HUDEP-2 (cell line): Measurements from ENCODE around the gene DCTN2.
"Not testable (repeated sequence)": the region's sequence is repeated elsewhere in the genome, so short reads cannot be mapped to it uniquely, and the experiment has no call there.

ENCODE experiments used
- DNase-seq, 76 experiments: peaks; one replicate each; lab custom pipeline; 2025; ENCODE audit not compliant: unreplicated experiment in 76 of 76; lab: John Stamatoyannopoulos, UW

The DCTN2 gene

DNA sequence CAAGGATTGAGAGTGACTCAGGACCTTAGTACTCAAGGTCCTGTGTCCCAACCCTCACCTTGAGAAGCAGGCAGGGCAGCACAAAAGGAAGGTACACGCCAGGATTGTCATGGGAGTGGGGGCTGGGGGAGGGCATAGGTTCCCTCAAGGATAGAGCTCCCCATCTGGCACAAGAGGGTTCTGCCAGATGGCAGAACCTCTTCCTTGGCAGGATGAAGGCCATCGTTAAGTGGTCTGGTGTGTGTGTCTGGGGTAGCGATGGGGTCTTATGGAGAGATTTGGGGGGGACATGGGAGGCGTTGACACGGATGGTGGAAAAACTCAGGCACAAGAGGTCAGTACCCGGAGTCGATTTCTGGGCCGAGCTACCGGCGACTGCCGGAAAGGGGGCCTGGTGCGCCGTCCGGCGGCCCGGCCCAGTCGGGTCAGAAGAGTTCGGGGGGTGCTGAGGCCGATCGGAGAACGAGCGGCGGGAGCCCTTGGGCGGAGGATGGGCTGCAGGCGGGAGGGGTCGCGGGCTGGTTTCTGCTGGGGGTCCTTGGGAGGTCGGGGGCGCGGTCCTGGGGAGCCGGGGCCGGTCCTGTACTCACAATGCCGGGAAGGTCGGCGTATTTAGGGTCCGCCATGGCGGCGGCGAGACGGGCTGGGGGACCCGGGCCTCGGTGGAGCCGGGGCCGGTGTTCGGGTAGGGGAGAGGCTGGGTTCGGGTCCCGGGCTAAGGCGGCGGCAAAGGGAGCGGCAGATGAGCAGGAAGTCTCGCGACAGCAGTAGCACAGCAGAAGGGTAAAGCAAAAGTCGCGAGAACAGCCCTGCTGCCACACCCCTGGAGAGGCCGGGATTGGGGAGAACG is at the start of gene DCTN2:
DCTN2 (minus strand) TSS at position 755 of the 850 bp plus-strand sequence; CDS start at position 626, 129 bp downstream.
- peak in 74 of 76 experiments; percentile 43 to 98 (median 95) for DNase-seq

DNA sequence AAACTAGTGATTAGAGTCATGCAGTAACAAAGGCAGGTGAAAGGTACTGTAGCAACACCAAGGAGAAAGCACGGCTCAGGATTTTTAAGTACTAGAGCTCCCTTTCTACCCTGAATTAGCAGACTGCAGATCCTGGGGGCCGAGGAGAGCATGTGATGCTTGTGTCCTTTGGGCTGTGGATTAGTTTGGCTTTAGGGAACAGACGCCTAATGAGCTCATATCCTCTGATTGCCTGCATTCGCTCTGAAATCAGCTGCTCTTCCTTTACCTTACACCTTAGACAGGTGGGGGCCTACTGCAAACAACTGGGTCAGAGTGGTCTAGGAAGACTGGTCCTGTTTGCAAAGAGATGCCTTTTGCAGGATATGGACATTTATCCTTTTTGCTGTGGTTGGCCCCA is 46.2 kb upstream of the DCTN2 start:
- no peak for DNase-seq

DNA sequence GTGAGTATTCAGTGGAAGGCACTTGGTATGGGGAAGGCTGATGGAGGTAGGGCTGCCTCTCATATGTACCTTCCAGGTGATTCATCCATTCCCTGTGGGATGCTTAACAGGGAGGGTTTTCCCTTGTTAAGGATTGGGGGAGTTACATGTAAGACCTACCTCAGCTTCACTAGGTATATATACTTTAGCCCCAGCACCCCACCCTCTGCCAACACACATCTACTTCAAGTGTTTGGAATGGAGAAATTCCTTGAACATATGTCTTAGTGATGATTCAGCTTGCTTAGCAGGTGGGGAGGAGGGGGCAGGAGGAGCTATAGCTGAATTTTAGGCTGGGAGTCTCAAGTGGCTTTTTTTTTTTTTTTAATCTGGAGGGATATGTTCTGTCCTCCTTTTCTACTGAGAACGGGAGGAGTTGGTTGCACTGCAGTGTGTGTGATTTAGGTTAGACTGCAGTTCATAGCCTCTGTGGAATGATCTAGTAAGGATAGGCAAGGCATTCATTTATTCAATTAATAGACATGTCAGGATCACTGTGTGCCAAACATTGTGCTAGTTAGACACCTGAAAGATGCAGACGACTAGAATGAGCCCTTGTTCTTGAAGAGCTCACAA is 45.7 kb upstream of the DCTN2 start:
- DNase-seq: no peak

DNA sequence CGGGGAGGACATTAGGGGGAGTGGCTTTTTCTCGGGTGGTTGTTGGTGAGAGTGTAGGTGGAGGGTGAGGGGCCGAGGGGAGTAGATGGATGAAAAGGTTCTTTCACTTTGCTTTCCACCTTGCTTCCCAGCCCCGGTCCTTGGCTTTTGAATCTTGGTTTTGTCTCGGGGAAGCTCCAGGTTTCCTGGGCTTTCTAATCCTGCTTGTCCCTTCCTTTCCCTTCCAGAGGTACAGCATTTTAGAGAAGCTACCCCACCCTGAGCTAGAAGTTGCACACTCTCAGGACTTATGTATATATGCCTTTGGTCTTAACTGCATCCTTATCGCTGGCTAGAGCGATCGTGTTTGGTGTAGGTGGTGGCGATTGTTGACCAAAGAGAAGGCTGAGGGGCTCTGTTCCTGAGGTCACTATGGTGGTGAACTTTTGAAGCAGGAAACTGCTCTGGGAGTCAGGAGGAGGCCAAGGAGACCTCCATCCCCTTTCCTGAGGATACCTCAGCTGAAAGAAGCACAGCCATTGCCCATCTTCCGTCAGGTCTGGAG is 44.9 kb upstream of the DCTN2 start:
- no peak for DNase-seq

DNA sequence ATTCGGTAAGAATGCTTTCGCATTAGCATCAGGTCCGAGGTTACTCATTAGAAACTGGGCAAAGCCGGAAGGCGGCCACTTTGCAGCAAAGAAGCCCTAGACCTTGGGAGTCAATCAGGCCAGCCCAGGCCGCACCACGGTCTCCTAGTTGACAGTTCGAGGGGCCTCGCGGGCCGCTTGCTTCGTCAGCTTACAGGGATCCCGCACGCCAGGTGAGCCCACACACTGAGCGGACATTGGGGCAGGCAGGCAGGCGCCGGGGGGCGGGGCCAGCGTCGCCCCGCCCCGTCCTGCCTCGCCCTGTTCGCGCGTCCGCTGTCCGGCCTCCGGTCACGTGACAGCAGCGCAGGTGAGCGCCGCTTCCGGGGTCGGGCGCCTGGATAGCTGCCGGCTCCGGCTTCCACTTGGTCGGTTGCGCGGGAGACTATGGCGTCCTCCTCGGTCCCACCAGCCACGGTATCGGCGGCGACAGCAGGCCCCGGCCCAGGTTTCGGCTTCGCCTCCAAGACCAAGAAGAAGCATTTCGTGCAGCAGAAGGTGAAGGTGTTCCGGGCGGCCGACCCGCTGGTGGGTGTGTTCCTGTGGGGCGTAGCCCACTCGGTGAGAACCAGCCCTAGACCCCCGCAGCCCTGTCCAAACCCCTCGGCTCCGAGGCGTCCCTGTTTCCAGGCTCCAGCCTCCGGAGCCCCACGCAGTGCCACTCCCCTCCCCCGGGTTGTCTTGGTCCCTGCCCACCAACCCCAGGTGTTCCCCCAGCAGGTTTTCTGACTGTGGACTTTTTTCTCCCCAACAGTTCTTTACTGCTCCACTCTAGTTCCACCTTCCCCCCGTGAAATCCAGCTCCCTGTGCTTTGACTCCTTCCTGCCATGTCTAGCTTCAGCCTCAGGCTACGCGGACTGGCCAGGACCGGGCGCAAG is 44.1 kb upstream of the DCTN2 start, which contains the start of gene PIP4K2C:
PIP4K2C (plus strand) TSS at position 329 of the 918 bp plus-strand sequence; CDS start at position 427, 98 bp downstream.
- DNase-seq: peak in 70 of 76 experiments; percentile 6 to 81 (median 62)

DNA sequence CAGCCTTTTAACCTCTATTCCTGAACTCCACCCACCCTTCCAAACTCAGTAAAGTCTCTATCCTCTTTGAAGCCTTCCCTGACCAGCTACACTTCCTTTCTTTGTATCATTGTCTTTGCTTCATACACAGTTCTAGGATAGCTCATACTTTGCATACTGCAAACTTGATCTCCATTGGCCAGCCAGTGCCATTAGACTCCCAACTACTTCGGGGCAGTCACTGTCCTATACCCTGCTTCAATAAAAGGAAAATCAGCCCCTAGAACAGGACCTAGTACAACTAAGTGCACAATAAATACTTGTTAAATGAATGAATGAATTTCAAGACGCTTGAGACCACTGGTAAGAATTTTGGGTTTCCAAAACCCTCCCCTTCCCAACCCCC is 43.5 kb upstream of the DCTN2 start:
- DNase-seq: no peak

DNA sequence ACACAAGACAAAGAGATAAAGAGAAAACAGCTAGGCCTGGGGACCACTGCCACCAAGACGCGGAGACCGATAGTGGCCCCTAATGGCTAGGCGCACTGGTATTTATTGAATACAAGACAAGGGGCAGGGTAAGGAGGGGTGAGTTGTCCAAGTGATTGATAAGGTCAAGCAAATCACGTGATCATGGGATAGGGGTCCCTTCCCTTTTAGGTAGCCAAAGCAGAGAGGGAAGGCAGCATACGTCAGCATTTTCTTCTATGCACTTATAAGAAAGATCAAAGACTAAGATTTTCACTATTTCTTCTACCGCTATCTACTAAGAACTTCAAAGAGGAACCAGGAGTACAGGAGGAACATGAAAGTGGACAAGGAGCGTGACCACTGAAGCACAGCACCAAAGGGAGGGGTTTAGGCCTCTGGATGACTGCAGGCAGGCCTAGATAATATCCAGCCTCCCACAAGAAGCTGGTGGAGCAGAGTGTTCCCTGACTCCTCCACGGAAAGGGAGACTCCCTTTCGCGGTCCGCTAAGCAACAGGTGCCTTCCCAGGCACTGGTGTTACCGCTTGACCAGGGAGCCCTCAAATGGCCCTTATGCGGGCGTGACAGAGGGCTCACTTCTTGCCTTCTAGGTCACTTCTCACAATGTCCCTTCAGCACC is 42.1 kb upstream of the DCTN2 start:
- not testable (repeated sequence) for DNase-seq

DNA sequence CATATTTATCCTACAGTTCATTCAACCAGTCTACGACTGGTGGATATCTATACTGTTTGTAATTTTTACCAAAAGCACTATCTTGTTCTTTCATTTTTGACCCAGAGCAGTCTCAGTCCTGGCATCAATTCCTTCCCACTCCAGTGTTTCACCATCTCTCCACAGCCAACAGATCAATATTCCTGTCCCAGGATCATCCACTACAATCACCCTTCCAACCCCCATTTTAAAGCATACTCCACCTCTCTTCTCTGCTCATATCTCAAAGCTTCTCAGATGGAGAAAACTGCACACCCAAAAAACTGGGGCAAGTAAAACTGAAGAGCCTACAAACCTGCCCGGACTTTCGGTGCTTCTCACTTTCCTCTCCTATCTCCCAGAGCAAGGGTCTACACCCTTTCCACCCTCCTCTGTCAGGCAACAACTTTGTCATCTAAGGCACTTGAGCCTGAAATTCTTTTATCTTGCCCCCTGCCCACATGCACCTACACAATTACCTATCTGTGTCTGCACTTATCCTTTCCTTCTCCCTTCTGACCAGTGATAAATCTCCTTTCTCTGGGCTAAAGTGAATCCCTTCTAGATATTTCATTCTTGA is 39.9 kb upstream of the DCTN2 start:
- DNase-seq: no peak

DNA sequence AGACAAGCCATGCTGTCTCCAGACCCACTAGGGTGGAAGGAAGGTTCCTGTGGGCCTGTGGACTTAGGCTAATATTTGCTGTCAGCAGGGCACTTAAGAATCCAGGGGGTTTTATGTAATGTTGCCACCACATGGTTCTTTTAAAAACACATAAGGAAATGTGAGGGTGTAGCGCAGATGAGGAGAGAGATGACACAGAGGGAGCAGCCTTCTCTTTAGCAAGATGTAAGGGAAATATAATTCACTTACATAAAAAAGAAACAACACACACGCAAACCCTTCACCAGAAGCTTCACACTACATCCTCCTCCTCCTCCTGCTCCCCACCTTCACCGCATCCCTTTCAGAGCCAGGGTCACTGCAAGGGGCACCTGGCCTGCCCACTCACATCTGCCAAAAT is 39.1 kb upstream of the DCTN2 start:
- no peak for DNase-seq

DNA sequence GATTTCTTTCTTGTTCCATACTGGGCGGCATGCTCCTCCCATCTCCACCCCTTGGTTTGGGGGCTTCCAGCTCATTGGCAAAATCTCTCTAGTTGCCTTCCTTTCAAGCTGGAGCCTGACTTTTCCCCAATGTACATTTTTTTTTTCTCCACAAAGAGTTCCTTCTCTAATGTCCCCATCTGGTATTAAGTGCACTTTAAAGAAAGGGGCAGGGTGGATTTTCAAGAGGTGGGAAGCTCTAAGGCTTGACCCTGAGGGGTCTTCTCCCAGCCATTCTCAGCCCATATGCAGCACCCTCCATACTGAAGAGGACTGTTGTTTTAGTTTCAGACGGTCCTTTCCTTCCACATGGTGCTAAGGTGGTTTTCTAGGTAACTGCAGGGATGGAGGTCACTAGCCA is 38.2 kb upstream of the DCTN2 start:
- DNase-seq: no peak

DNA sequence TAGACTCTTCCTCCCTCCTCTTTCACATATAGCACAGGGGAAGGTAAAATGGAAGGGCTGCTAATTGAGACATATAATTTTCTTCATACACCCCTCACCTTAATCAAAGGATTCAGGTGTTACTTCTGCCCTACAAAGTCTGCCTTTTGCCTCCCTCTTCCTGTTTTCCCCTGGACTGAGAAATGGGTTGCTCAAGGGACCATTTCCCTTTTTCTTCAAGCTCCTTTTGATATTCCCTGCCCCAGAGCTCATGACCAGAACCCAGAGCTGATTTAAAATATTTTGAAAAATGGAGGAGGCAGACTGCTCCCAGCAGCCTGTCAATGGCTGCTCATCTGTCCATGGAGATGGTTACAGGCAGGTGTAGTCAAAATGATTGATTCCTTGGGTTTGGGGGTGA is 37.7 kb upstream of the DCTN2 start:
- no peak for DNase-seq

DNA sequence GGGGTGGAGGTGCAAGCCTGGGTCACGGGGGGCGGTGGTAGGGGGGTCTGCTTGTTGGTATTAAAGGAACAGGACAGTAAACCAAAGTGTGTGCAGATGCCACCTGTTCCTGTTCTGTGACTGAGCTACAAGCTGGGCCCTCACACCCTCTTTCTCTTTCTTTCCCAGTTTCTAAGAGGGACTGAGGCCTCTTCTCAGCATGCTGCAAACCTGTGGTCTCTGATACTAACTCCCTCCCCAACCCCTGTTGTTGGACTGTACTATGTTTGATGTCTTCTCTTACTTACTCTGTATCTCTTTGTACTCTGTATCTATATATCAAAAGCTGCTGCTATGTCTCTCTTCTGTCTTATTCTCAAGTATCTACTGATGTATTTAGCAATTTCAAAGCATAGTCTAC is 37.1 kb upstream of the DCTN2 start:
- DNase-seq: no peak

DNA sequence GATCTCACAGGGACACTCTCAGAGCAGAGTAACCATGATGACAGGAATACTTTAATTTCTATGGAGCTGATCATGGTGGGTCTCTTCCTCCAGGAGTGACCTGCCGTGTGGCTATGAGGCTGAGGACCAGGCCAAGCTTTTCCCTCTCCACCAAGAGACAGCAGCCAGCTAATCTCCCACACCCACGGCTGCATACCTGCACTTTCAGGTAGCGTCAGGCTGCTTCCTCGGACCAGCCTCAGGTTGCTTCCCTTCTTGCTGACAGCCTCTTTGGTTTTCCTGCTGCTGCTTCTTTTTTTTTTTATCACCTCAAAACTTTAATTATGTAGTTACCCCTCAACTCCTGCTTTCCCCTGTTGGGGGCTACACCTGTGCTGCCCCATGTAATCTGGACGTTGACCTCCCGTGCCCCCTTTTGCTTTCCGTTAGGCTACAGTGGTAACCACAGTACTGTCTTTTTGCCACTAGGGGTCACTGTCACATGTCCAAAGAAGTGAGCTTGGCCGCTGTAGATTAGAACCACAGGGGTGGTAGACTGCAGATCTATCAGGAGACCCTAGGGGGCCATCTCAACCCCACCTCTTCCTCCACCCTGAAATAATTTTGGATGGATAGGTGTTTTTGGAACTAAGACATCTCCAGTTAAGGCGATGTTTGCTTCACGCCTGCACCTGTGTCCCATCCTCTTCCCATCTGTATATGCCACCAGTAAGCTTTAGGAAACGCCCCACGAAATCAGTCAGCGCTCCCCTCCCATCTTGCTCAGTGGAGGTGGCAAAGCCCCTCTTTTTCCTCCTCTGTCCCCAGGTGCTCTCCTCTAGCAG is 36.2 kb upstream of the DCTN2 start:
- DNase-seq: peak in 69 of 76 experiments; percentile 5 to 81 (median 50)

DNA sequence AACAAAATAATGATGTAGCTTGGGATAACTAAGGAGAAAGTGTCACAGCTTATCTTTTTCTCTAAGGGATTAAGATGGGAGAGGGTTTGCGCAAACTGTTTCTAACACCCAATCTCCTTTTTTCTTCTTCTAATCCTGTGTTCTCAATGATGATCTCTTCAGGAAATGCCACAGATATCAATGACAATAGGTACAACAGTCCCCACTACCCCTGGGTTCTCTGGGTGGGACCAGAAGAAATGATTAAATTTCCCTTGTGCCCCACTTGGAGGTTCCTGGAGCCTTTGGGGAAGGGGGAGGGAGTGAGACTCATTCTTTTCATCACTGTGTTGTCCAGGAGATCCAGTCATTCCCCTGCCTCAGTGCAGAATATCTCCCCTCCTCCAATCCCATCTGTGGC is 35.4 kb upstream of the DCTN2 start:
- no peak for DNase-seq

DNA sequence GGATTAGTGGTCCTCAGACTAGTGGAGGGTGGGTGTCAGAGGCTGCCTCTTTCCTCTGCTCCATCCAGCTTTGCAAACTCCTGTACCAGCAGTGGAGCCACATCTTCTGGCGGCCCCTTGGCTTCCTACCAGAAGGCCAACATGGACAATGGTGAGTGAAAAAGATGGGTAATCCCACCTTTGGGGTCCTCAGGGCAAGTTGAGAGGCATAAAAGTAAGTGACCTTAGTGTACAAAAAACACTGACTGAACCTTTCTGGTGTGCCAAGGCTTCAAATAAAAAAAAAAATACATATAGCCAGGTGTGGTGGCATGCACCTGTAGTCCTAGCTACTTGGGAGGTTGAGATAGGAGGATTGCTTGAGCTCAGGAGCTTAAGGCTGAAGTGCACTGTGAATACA is 34.8 kb upstream of the DCTN2 start:
- DNase-seq: no peak

DNA sequence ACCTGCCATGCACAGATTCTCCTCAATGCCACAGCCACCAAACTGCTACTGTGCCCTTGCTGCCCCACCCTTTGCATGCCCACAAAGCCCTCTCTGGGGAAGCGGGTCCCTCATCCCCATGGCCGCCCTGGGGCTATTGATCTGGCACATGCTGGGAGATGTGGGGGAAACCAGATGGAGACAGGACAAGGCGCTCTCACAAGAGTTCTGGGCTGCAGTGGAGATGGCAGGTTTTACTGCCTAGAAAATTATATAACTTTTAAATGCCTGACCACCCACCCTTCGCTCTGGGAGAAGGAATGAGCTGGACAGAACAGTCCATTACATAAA is 33.4 kb upstream of the DCTN2 start:
- no peak for DNase-seq

DNA sequence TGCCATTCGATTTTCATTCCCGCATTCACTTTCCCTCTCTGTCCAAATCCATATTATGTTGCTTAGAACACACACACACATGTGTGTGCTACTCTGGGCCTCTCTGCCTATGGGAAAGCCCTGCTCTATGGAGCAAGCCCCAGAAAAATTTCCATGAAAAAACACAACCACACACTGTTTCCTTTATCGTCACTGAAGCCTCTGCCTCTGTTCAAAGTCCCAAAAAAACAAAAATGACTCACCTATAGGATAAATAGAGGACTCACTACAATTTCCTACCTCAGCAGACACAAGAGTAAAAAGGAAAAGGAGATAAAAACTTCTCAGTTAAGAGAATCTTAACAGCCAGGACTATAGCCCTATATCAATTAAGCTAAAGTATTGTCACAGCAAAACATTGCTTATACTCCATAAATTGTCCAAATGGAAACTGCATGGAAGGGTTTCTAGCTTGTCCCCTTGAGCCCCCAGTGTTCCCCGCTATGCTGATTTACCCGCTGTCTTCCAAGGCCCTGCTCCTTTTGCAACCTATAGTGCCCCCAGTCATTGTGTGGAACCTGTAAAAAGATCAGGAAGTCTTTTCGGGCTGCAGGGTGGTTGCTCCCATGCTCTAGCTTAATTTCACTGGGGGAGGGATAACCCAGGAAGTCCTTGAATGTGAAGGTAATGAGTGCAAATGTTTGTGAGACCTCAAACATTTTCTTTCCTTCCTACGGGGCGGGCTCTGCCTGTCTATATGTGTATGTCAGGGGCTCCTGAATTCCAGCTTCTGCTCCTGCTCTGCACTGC is 32.9 kb upstream of the DCTN2 start:
- DNase-seq: no peak

DNA sequence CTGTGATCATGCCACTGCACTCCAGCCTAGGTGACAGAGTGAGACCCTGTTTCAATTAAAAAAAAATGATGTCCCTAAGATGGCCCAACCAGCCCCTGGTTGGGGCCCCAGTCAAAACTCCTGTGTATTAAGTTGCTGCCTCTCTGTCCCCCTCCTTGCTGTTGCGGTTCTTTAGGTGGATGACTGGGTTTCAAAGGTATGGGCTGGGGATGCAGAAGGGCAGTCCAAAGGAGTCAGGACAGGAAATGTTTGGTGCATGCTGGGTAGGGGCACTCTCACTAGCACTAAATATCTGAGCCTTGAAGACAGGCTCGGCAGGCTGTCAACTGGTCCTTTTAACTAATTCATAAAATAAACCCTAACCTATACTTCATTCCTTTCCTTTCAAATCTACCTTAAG is 32.0 kb upstream of the DCTN2 start:
- DNase-seq: no peak
